Trophoblast cell (in vitro differentiated cells and primary cell): ENCODE data around the gene CNKSR1.

Source experiments
- DNase-seq, 2 donors: peaks; one replicate each; pipeline ENCODE4 v3.0.0-alpha.2; 2016
- H2AFZ ChIP-seq: 2 replicates; pipeline ENCODE4 v1.6.1; 2013; ENCODE audit warnings: low read length, moderate library complexity, mild to moderate bottlenecking; ENCODE audit not compliant: insufficient read depth, poor library complexity
- H2AK5ac ChIP-seq: 2 replicates; pipeline ENCODE4 v1.6.1; 2013; ENCODE audit warnings: mild to moderate bottlenecking, low read length
- H2BK120ac ChIP-seq: 2 replicates; pipeline ENCODE4 v1.6.1; 2013; ENCODE audit warnings: low read length, mild to moderate bottlenecking, moderate library complexity; ENCODE audit not compliant: insufficient read depth, poor library complexity
- H2BK12ac ChIP-seq: 2 replicates; pipeline ENCODE4 v1.6.1; 2013; ENCODE audit warnings: mild to moderate bottlenecking, low read length, moderate library complexity
- H2BK5ac ChIP-seq: 2 replicates; pipeline ENCODE4 v1.6.1; 2013; ENCODE audit warnings: low read length, low read depth, moderate library complexity, mild to moderate bottlenecking; ENCODE audit not compliant: poor library complexity
- H3K14ac ChIP-seq: 2 replicates; pipeline ENCODE4 v1.6.1; 2013; ENCODE audit warnings: mild to moderate bottlenecking, low read length
- H3K18ac ChIP-seq: 2 replicates; pipeline ENCODE4 v1.6.1; 2013; ENCODE audit warnings: mild to moderate bottlenecking, low read length
- H3K23ac ChIP-seq: 2 replicates; pipeline ENCODE4 v1.6.1; 2013; ENCODE audit warnings: low read length
- H3K27ac ChIP-seq: 2 replicates; pipeline ENCODE4 v1.5.1; 2013; ENCODE audit warnings: low read depth, mild to moderate bottlenecking, inconsistent platforms, low read length, moderate library complexity
- H3K27me3 ChIP-seq: 2 replicates; pipeline ENCODE4 v1.6.1; 2013; ENCODE audit warnings: inconsistent platforms, mild to moderate bottlenecking, low read length, moderate library complexity; ENCODE audit not compliant: insufficient read depth
- H3K36me3 ChIP-seq, 2 experiments: 1 replicate in 1 of 2; 2 replicates in 1 of 2; pipeline ENCODE4 v1.6.1; 2013; ENCODE audit warnings: low read length in 2 of 2, mild to moderate bottlenecking in 2 of 2, moderate library complexity in 1 of 2; ENCODE audit not compliant: insufficient read depth in 2 of 2, control insufficient read depth in 1 of 2
- H3K4ac ChIP-seq: 2 replicates; pipeline ENCODE4 v1.6.1; 2013; ENCODE audit warnings: low read depth, mild to moderate bottlenecking, low read length, moderate library complexity
- H3K4me1 ChIP-seq, 2 experiments: 1 replicate in 1 of 2; 2 replicates in 1 of 2; pipeline ENCODE4 v1.6.1; 2013; ENCODE audit warnings: low read length in 2 of 2, mild to moderate bottlenecking in 2 of 2, moderate library complexity in 1 of 2; ENCODE audit not compliant: insufficient read depth in 2 of 2, control insufficient read depth in 1 of 2
- H3K4me2 ChIP-seq: 2 replicates; pipeline ENCODE4 v1.6.1; 2013; ENCODE audit warnings: inconsistent platforms, mild to moderate bottlenecking, low read length, moderate library complexity
- H3K4me3 ChIP-seq: 2 replicates; pipeline ENCODE4 v1.5.1; 2013; ENCODE audit warnings: mild to moderate bottlenecking, low read depth, low read length, inconsistent platforms
- H3K79me1 ChIP-seq: one replicate; pipeline ENCODE4 v1.6.1; 2013; ENCODE audit warnings: low read length
- H3K79me2 ChIP-seq: 2 replicates; pipeline ENCODE4 v1.6.1; 2013; ENCODE audit warnings: low read length, mild to moderate bottlenecking; ENCODE audit not compliant: control insufficient read depth, insufficient read depth, poor library complexity
- H3K9ac ChIP-seq: 2 replicates; pipeline ENCODE4 v1.6.1; 2013; ENCODE audit warnings: mild to moderate bottlenecking, low read length
- H3K9me3 ChIP-seq: 2 replicates; pipeline ENCODE4 v1.6.1; 2013; ENCODE audit warnings: low read depth, mild to moderate bottlenecking, control low read depth, inconsistent platforms, low read length; ENCODE audit not compliant: insufficient read depth
- H4K12ac ChIP-seq: 2 replicates; pipeline ENCODE4 v1.6.1; 2013; ENCODE audit warnings: low read depth, mild to moderate bottlenecking, low read length, moderate library complexity
- H4K8ac ChIP-seq: 2 replicates; pipeline ENCODE4 v1.6.1; 2013; ENCODE audit warnings: low read depth, mild to moderate bottlenecking, low read length, moderate library complexity
- H4K91ac ChIP-seq: one replicate; pipeline ENCODE4 v1.6.1; 2013; ENCODE audit warnings: low read depth, mild to moderate bottlenecking, low read length, moderate library complexity
- WGBS: extraction: QIAGEN DNeasy Blood & Tissue Kit; methylation state at CpG from one replicate; pipeline ENCODE4 v1.1.7; 2013; ENCODE audit warnings: missing lambda C conversion rate; ENCODE audit not compliant: insufficient read length, insufficient coverage; ENCODE audit errors: extremely low coverage; 5-methylcytosine and 5-hydroxymethylcytosine counted together

Gene CNKSR1

DNA sequence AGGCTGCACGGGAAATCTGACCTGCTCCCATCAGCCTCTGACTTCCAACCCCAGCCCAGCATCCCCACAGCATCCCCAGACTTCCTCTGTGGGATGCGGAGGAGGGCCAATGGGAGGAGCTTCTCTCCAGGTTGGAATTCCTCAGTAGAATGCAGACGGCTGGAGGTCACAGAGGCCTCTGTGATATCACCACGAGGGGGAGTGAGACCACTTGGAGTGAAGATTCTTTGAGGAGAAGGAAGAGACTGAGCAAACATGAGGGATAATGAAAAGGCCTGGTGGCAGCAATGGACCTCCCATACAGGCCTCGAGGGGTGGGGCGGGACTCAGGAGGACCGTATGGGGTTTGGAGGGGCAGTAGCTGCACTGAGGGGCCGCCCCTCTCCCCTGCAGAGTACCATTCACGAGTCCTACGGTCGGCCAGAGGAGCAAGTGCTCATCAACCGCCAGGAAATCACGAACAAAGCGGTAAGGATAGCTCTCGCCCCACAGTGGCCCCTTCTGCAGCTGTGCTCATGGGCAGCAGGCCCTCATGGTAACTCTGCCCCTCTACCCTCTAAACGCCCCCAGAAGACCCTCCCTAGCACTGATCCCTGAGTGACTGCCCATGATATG lies 13.2 kb downstream of the CNKSR1 start, which contains the start of gene CATSPER4:
TSS of gene CATSPER4 (plus strand) at position 230 of the 615 bp plus-strand sequence. CDS start at position 256, 26 bp downstream.
- H3K18ac ChIP-seq = no peak within 1 kb of the TSS
- H2BK120ac ChIP-seq = no peak within 1 kb of the TSS
- no peak within 1 kb of the TSS for H4K12ac ChIP-seq
- H3K4ac ChIP-seq = no peak within 1 kb of the TSS
- H3K14ac ChIP-seq = no peak within 1 kb of the TSS
- no CpG with 5 or more reads among the region's 16 CpGs for WGBS
- peaks cover 2% of the 10 kb centered on the region for H3K9me3 ChIP-seq
- no peak within 1 kb of the TSS for H2BK12ac ChIP-seq
- H3K4me2 ChIP-seq = no peak within 1 kb of the TSS
- no peak within 1 kb of the TSS for H4K91ac ChIP-seq
- H3K79me2 ChIP-seq = no peaks in the 10 kb centered on the region
- H3K27me3 ChIP-seq = no peaks in the 10 kb centered on the region
- DNase-seq = peak; percentile 58 to 73
- no peak within 1 kb of the TSS for H2AK5ac ChIP-seq
- no peaks in the 10 kb centered on the region for H3K4me1 ChIP-seq
- no peak within 1 kb of the TSS for H2BK5ac ChIP-seq
- H3K36me3 ChIP-seq = peaks cover 21 to 27% of the 10 kb centered on the region in 2 experiments
- H3K9ac ChIP-seq = peak within 1 kb of the TSS; percentile 32
- H3K79me1 ChIP-seq = no peaks in the 10 kb centered on the region
- H3K23ac ChIP-seq = peak within 1 kb of the TSS; percentile 61
- no peak within 1 kb of the TSS for H3K4me3 ChIP-seq
- H4K8ac ChIP-seq = peak within 1 kb of the TSS; percentile 13
- no peak within 1 kb of the TSS for H2AFZ ChIP-seq
- H3K27ac ChIP-seq = no peak within 1 kb of the TSS

- DNase-seq = no peak
These were observed 14.4 kb downstream of the CNKSR1 start for GRCh38 chr1:26191739-26192138.

GRCh38 chr1:26195805-26196204 lies 18.5 kb downstream of the CNKSR1 start:
- Histone ChIP-seq H2BK120ac (no peak overlapping the region), H3K9me3 (peaks cover 2% of the 10 kb centered on the region), H2BK12ac (no peak overlapping the region), H3K9ac (no peak overlapping the region), H3K79me1 (no peaks in the 10 kb centered on the region), H2AK5ac (no peak overlapping the region), H4K91ac (no peak overlapping the region), H3K4me1 (peaks cover 2 to 3% of the 10 kb centered on the region in 2 experiments), H3K4me2 (no peak overlapping the region), H2BK5ac (no peak overlapping the region), H4K12ac (no peak overlapping the region), H3K4me3 (no peak overlapping the region), H3K36me3 (no peaks in the 10 kb centered on the region), H3K18ac (no peak overlapping the region), H3K27ac (no peak overlapping the region), H4K8ac (no peak overlapping the region), H2AFZ (no peak overlapping the region), H3K27me3 (no peaks in the 10 kb centered on the region), H3K4ac (no peak overlapping the region), H3K23ac (no peak overlapping the region), H3K79me2 (no peaks in the 10 kb centered on the region), H3K14ac (no peak overlapping the region)
- DNase-seq = no peak
- no CpG with 5 or more reads among the region's 3 CpGs for WGBS

More at GRCh38 chr1:26191739-26192138, 14.4 kb downstream of the CNKSR1 start:
- H3K18ac ChIP-seq = no peak overlapping the region
- no peak overlapping the region for H2AK5ac ChIP-seq
- H3K36me3 ChIP-seq = peaks cover 19 to 22% of the 10 kb centered on the region in 2 experiments
- no peak overlapping the region for H4K8ac ChIP-seq
- H3K4me3 ChIP-seq = no peak overlapping the region
- no peak overlapping the region for H3K23ac ChIP-seq
- no peak overlapping the region for H3K4ac ChIP-seq
- H3K9me3 ChIP-seq = peaks cover 2% of the 10 kb centered on the region
- H3K14ac ChIP-seq = no peak overlapping the region
- H3K27me3 ChIP-seq = no peaks in the 10 kb centered on the region
- no peak overlapping the region for H3K27ac ChIP-seq
- WGBS = no CpG with 5 or more reads among the region's 3 CpGs
- no peak overlapping the region for H2BK5ac ChIP-seq
- no peak overlapping the region for H3K4me2 ChIP-seq
- H3K4me1 ChIP-seq = no peaks in the 10 kb centered on the region
- no peak overlapping the region for H2AFZ ChIP-seq
- no peaks in the 10 kb centered on the region for H3K79me1 ChIP-seq
- no peak overlapping the region for H4K12ac ChIP-seq
- no peak overlapping the region for H2BK12ac ChIP-seq
- H2BK120ac ChIP-seq = no peak overlapping the region
- H3K9ac ChIP-seq = no peak overlapping the region
- H4K91ac ChIP-seq = no peak overlapping the region
- H3K79me2 ChIP-seq = no peaks in the 10 kb centered on the region

DNA sequence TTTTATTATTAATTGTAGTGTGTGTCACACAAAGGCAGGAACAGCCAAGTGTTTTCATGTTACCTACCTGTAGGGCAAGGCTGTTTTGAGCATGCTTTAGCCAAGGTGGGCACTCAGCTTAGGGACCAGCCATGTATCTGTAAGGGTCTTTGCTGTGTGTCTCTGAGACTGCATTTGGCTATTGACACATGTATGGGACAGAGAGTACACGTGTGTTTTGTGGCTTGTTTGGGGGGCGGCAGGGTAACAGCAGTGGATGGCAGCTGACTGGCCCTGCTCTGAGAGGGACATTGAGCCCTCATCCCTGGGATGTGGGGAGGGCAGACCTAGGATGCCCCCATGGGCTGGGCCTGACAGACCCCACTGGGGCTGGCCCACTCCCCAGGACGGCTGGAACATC lies 20.0 kb downstream of the CNKSR1 start:
- no CpG with 5 or more reads among the region's 3 CpGs for WGBS
- Histone ChIP-seq H2BK120ac (no peak overlapping the region), H2BK12ac (no peak overlapping the region)

More for the DNA sequence above, 20.0 kb downstream of the CNKSR1 start:
- no peak overlapping the region for H3K18ac ChIP-seq
- no peaks in the 10 kb centered on the region for H3K79me2 ChIP-seq
- peaks cover 9% of the 10 kb centered on the region in 2 experiments for H3K4me1 ChIP-seq
- no peak overlapping the region for H2AFZ ChIP-seq
- H3K4me3 ChIP-seq = no peak overlapping the region
- H3K79me1 ChIP-seq = peaks cover 2% of the 10 kb centered on the region
- no peaks in the 10 kb centered on the region for H3K36me3 ChIP-seq
- no peak overlapping the region for H3K4me2 ChIP-seq
- DNase-seq = no peak
- no peak overlapping the region for H2AK5ac ChIP-seq
- H3K27ac ChIP-seq = no peak overlapping the region
- no peak overlapping the region for H3K14ac ChIP-seq
- H3K9me3 ChIP-seq = no peaks in the 10 kb centered on the region
- H3K4ac ChIP-seq = no peak overlapping the region
- no peak overlapping the region for H4K91ac ChIP-seq
- no peak overlapping the region for H4K12ac ChIP-seq
- no peak overlapping the region for H2BK5ac ChIP-seq
- no peak overlapping the region for H3K23ac ChIP-seq
- no peaks in the 10 kb centered on the region for H3K27me3 ChIP-seq
- H4K8ac ChIP-seq = no peak overlapping the region
- H3K9ac ChIP-seq = no peak overlapping the region
